Measurements from ENCODE around the gene SYCE3.

SYCE3 gene

DNA sequence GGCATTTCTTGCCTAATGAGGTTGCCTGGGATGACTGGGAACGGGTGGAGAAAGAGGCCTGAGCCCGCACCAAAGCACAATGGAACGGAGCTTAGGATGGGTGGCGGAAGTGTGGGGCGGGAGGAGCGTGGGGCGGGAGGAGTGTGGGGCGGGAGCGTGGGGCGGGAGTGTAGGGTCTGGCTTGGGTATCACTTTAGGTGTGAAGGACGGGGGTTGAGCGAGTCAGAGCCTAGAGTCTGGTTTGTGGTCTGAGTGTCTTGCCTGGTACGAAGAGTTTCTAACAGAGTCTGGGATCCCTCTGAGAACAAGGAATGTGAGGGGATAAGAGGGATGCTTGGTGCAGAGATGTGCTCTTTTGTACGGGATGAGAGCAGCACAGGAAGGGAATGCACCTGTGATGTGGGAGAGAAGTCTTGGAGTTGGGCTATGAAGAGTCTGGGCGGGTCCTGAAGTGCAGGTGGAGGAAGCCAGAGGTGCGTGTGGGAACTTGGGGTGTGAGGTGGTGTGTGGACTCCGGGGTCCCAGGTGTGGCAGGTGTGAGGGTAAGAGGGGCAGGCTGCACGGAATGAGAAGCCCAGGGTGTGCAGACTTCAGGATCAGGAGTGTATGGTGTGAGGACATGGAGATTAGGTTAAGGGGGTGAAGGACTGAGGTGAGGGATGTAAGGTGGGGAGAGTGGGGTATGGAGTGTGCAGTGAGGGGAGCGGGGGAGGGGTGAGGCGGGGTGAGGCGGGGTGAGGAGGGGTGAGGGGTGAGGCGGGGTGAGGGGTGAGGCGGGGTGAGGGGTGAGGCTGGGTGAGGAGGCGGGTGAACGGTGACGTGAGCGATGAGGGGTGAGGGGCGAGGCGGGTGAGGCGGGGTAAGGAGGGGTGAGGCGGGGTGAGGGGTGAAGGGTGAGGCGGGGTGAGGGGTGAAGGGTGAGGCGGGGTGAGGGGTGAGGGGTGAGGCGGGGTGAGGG, 1.0 kb downstream of the SYCE3 start:
- intact Hi-C loops (cut with DNase I), result loop anchor here (2.0 kb wide), 3 partner anchors 21 to 35 kb away; partner anchors contain the start of gene CHKB

DNA sequence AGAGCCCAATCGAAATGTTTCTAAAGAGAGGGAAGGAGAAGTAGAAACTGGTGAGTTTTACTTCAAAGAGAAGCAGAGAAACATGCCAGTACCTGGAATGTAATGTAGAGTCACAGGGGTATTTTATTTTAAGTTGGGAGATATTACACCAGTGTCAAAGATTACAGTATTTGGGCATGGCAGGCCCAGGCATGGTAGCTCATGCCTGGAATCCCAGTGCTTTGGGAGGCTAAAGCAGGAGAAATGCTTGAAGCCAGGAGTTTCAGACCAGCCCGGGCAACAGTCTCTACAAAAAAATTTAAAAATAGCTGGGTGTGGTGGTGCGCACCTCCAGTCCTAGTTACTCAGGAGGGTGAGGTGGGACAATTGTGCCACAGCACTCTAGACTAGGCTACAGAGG, 2.7 kb downstream of the SYCE3 start:
- intact Hi-C loops (cut with DNase I), result loop anchor here (2.0 kb wide), 1 partner anchor 19 kb away; no protein-coding TSS in a partner anchor
- DNase-seq, result peak in 1 of 10 donors; percentile 25

More for the DNA sequence above, 1.0 kb downstream of the SYCE3 start:
- peak in 3 of 10 donors; percentile 4 to 52 (median 34) for DNase-seq

DNA sequence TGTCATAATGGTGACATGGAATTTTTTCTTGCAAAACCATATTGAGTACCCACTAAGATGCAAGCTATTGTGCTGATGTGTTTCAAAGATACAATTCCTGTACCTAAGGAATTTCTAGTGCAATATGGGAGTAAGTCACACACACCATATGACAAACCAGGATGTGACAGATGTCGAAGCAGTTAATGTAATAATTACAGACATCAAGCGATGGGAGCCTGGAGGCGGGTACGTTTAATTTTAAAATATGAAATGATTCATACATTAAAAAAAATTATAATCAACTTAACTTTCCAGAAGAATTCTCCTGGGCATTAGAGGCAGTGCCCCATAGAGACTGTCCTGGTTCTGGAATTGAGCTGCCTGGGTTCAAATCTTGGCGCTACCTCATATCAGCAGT, 6.0 kb downstream of the SYCE3 start:
- DNase-seq, result no peak
- intact Hi-C loops (cut with DNase I), result no loop called here

DNA sequence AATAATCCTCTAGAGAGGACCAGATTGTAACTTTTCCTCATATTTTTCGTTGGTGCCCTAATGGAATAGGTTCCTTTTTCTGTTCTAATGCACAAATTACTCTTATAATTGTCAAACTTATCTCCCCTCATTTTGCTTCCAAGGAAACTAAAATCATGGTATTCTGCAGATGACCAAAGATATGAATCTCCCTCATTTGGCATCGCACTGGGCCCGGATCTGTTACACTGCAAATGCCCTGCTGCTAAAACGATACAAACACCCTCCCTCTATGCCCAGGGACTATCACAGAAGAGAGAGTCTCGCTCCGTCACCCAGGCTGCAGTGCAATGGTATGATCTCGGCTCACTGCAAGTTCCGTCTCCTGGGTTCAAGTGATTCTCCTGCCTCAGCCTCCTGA, 9.4 kb downstream of the SYCE3 start:
- DNase-seq, result peak in 1 of 10 donors; percentile 2
- intact Hi-C loops (cut with DNase I), result no loop called here

DNA sequence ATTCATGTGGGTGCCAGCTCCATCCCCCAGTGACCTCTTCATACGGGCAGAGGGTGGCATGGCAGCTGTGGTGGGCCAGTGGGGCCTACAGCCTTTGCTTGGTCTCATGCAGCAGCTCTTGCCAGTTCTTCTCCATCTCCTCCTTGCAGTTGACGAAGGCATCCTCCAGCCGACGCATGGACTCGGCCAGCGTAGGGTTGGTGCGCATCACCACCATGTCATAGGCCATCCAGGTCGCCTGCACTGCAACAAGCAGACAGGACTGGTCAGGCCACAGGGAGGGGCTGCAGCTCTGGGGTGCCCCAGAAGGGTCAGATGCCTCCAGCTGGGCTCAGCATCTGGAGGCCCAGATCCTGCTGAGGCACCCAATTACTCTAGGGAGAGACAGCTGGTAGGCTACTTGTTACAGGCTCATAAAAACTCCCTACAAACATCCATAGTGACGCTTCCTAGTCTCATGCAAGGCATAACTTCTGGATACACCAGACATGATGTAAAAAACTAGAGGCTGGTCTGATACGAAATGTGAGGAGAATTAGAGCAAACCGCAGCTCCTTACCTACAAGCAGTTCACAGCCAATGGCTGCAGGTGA, 11.5 kb downstream of the SYCE3 start:
- intact Hi-C loops (cut with DNase I), result no loop called here
- peak in 1 of 10 donors; percentile 57 for DNase-seq

DNA sequence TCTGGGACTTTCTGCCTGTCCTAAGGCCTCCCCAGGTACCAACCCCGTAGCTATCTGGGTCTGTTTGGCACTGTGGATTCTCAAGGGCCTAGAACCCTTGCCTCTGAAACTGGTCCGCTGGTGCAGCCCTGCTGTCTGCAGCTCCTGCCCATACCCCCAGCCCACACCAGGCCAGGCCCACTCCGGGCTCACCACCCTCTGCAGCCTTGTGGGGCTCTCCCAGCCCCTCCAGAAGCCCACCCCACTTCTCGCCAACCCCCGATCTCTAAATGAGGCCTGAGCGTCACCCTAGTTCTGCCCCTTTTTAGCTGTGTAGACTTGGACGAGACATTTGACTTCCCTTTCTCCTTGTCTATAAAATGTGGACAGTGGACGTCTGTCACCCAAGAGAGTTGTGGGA, 12.3 kb downstream of the SYCE3 start:
- peak in 1 of 10 donors; percentile 36 for DNase-seq
- intact Hi-C loops (cut with DNase I), result no loop called here

DNA sequence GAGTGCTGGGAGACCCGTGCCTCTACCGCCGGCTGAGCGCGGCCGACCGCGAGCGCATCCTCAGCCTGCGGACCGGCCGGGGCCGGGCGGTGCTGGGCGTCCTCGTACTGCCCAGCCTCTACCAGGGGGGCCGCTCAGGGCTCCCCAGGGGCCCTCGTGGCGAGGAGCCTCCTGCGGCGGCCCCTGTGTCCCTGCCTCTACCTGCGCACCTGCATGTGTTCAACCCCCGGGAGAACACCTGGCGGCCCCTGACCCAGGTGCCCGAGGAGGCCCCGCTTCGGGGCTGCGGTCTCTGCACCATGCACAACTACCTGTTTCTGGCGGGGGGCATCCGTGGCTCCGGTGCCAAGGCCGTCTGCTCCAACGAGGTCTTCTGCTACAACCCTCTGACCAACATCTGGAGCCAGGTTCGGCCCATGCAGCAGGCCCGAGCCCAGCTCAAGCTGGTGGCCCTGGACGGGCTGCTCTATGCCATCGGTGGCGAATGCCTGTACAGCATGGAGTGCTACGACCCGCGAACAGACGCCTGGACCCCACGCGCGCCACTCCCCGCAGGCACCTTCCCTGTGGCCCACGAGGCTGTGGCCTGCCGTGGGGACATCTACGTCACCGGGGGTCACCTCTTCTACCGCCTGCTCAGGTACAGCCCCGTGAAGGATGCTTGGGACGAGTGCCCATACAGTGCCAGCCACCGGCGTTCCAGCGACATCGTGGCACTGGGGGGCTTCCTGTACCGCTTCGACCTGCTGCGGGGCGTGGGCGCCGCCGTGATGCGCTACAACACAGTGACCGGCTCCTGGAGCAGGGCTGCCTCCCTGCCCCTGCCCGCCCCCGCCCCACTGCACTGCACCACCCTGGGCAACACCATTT, 13.6 kb downstream of the SYCE3 start:
- DNase-seq, result peak in 2 of 10 donors; percentile 44 to 80
- intact Hi-C loops (cut with DNase I), result no loop called here

DNA sequence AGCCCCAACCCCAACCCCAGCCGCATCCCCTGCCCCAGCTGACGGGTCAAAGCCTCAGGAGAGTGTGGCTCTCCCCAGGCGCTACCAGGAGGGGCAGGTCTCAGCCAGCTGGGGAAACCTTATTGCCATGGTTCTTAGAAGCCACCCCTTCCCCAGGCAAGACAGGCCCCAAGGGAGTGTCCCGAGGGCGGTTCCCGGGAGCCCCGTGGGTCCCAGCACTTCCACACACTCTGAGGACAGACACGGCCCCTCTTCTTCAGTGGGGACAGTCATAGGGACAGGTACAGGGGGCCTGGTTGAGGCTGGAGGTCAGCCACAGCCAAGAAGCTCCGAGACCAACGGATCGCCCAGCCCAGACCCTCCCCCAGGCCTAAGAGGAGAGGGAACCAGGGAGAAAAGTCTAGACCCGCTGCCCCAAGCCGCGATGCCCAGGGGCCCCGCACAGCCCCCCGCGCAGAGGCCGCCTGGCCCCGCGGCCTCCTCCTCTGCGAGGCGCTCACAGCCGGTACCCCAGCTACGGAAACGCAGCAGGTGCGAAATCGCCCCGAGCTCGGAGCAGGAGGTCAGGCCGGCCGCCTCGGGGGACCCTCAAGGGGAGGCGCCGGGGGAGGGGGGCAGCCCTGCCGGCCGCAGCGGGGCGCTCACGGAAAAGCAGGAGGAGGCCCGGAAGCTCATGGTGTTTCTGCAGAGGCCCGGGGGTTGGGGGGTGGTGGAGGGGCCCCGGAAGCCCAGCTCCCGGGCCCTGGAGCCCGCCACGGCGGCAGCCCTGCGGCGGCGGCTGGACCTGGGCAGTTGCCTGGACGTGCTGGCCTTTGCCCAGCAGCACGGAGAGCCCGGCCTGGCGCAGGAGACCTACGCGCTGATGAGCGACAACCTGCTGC, 14.4 kb downstream of the SYCE3 start:
- DNase-seq, result peak in 2 of 10 donors; percentile 72 to 84
- intact Hi-C loops (cut with DNase I), result no loop called here

DNA sequence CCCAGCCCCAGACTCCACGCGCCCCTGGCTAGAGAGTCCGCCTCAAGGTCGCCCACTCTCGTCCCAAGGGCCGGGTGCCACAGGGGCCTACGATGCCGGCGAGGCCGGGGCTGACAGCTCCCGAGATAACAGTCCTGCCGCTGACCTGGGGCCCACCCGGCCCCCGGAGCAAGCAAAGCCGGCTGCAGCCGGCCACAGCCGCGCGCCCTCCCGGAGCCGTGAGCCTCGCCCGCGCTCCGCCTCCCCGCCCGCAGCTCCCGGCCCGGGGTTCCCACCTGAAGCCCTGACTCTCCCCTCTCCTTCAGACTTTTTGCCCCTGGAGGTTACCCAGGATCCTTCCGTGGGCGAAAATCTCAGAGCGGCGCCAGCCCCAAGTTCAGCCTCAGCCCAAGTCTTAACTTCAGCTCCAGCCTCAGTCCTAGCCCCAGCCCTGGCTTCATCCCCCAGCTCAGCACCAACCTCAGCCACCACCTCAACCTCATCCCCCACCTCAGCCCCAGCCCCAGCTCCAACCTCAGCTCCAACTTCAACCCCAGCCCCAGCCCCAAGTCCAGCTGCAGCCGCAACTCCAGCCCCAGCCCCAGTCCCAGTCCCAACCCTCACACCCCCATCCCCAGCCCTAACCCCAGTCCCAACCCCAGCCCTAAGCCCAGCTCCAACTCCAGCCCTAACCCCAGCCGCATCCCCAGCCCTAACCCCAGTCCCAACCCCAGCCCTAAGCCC, 15.3 kb downstream of the SYCE3 start:
- intact Hi-C loops (cut with DNase I), result no loop called here
- DNase-seq, result peak in 1 of 10 donors; percentile 62

DNA sequence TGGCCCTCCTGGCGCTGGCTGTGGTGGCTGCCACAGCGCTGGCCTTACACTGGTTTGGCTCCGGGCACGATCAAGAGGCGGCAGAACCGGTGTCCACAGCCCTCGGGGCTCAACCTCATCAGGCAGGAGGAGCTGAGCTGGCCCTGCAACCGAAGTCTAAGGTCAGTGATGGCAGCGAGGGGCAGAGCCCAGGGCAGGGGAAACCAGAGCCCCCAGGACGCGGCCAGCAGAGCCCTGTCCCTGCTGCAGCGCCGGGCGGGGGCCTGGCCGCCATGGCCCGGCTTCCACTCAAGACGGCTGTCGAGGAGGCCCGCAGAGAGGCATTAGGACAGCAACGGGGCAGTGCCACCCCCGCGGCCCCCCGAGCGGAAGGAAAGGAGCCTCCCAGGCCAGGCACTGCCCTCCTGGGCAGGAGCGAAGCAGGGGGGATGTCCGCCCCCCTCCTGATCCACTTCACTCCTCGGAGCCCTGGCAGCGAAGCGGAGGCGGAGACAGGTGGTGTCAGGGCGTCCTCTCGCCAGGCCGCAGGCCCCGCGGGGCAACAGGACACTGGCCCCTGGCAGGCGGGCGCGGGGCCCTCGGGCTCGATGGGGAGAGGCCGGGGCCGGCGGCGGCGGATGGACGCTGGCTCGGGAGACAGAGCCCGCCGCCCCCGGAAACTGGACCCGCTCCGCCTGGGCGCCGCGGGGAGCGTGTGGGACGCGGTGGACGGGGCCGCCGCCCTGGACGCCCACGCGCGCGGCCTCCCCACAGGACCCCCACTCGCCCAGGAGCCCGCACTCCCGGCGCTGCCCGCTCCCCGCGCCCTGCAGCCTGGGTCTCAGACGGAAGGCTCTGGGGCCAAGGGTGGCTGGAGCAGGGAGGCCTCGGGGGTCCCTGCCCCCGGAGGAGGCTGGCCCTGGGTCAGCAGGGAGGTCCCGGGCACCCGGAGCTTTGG, 16.1 kb downstream of the SYCE3 start:
- intact Hi-C loops (cut with DNase I), result no loop called here
- peak in 1 of 10 donors; percentile 77 for DNase-seq

DNA sequence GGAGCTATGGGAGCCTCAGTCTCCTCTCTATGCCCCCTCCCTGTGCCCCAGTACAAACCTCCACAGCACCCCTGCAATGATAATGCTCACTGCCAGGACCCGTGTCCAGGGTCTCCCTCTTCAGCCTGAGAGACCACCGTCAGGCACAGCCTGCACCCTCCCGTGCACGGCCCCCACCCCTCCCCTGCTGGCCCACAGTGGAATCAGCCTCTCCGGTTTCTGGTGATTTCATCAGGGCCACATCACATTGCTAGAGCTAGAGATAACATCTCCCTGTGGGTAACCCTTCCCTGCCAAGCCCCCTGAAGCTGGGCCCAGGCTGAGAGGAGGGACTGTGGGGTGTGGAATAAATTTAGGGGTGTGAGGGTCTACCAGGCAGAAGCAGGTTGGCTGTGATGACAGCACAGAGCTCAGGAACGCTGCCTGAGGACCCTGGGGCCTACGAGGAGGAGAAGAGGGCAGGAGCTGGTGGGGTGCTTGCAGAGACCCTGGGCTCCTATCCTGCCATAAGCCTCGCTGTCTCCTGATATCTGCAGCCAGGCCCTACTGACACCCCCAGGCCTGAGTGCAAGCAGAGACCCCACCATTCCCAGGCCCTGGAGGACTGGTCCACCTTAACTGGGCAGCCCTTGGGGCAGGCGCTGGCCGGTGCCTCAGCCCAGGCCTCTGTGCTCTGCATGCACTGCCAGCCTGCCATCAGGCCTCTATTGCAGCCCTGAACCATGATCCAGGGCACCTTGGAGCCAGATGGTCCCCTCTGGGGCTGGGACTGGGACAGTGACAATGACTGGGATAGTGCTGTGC, 17.0 kb downstream of the SYCE3 start, which contains the start of gene KLHDC7B:
TSS of gene KLHDC7B (plus strand) at position 378 of the 804 bp plus-strand sequence. CDS start at position 723, 345 bp downstream.
- intact Hi-C loops (cut with DNase I), result no loop called here
- peak in 1 of 10 donors; percentile 35 for DNase-seq

DNA sequence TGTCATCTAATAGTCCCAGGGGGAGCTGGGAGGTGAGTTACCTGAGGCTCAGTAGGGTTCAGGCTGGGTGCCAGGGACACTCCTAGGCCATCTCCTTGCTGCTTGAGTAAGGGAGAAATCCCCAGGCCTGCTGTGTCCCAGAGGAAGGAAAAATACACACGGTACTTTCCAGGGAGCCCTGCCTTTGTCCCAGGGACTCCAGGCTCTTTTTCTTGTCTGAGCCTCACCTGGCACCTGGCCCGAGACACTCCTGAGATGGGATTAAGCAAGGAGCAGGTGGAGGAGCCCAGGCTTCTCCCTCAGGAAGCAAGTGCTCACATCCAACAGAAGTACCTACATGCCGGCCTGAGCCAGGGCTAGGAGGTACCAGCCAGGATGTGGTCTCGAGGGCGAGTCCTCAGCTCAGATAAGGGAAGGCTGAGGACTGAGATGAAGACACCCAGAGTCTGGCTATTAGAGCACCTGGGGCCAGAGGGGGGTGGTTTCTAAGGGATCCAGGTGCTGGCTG, 17.9 kb downstream of the SYCE3 start:
- DNase-seq, result peak in 2 of 10 donors; percentile 60 to 80
- intact Hi-C loops (cut with DNase I), result no loop called here

DNA sequence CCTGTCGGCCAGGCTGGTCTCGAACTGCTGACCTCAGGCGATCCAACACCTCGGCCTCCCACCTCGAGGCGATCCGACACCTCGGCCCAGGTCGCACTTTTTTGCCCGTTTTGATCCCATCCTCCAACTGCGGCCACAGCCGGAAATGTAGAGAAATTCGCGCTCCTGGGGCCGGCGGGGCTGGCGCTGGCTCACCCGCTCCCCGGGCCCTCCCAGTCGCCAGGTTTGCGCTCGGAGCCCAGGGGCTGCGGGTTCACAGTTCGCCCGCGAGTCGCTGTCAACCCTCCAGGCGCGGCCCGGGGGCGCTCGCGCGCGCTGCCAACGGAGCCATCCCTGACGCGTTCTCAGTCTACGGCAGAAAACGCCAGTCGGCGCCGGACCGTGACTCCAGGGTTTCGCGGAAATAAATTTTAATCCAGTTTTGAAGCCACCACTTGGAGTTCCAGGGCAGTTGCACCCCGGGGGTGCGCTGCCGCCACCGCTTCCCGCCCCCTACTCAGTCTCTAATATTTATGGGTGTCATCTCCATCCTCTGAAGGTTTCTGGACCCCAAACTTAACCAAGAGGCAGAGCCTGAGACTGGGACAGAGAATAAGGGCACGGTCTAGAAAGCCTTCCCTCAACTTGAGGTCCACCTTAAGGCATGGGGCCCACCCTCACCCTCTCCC, 18.5 kb downstream of the SYCE3 start:
- intact Hi-C loops (cut with DNase I), result no loop called here

DNA sequence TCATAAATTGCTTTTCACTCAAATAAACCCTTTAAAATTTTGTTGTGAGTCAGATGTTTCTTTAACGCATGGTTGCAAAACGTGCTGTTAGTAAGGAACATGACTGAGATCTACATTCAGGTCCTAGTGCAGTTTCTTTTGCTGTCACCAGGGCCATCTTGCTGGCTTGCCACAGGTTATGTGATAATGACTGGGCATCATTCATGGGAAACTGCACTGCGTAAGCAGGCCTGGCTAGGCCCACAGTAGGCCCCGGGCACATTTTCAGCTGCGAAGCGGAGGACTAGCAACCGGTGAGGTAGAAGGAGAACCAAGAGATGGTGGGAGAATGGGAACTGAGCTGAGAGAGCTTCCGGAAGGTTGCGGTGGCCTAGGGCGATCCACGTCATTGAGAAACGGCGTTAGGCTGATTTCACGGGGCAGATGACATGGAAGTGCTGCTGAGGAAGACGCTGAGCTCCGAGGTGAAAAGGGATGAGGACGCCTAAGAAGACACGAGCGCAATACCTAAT, 20.2 kb downstream of the SYCE3 start:
- intact Hi-C loops (cut with DNase I), result no loop called here

More for the DNA sequence above, 18.5 kb downstream of the SYCE3 start:
- DNase-seq, result peak in 9 of 10 donors; percentile 65 to 94 (median 76)

DNA sequence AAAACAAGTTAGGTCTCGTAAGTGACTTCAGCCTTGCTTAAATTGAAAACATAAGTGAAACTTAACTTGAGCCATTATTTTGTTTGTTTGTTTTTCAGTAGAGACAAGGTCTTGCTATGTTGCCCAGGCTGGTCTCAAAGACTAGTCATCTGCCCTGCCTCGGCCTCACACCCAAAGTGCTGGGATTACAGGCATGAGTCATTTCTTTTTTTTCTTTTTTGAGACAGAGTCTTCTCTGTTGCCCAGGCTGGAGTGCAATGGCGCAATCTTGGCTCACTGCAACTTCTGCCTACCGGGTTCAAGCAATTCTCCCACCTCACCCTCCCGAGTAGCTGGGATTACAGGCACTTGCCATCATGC, 21.1 kb downstream of the SYCE3 start:
- intact Hi-C loops (cut with DNase I), result loop anchor here (2.0 kb wide), 1 partner anchor 19 kb away; no protein-coding TSS in a partner anchor
- DNase-seq, result peak in 1 of 10 donors; percentile 35

More for the DNA sequence above, 20.2 kb downstream of the SYCE3 start:
- DNase-seq, result peak in 1 of 10 donors; percentile 51

DNA sequence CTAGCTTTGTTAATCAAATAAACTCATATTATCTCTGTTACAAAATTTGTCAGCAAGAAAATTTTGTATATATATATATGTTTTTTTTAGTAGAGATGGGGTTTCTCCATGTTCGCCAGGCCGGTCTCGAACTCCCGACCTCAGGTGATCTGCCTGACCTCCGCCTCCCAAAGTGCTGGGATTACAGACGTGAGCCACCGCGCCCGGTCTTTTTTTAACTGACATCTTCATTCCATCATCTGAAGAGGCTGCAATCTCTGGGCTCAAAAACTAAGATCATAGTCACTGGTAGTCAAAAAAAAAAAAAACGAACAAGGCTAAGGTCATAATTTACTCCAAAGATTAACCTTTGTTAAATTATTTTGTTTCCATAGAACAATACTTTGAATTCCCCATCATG, 22.3 kb downstream of the SYCE3 start:
- intact Hi-C loops (cut with DNase I), result loop anchor here (2.0 kb wide), 1 partner anchor 20 kb away; no protein-coding TSS in a partner anchor
- peak in 1 of 10 donors; percentile 29 for DNase-seq
